Germinal center (tissue), 1 donor: ENCODE data around the gene TECPR1.

Experiments
- DNase-seq: peaks from one replicate; pipeline ENCODE4 v3.0.0; 2012; ENCODE audit warnings: mixed read lengths, low spot score

The TECPR1 gene

GRCh38 chr7:98249106-98249505 lies 2.9 kb downstream of the TECPR1 start:
- DNase-seq, result no peak

- no peak for DNase-seq
These were observed 3.9 kb downstream of the TECPR1 start for GRCh38 chr7:98248156-98248555.

GRCh38 chr7:98244871-98245270 lies 7.2 kb downstream of the TECPR1 start:
- DNase-seq, result no peak

GRCh38 chr7:98242934-98243333 lies 9.1 kb downstream of the TECPR1 start:
- DNase-seq, result no peak

GRCh38 chr7:98242342-98242741 lies 9.7 kb downstream of the TECPR1 start:
- DNase-seq, result no peak

GRCh38 chr7:98241674-98242241 lies 10.3 kb downstream of the TECPR1 start:
- no peak for DNase-seq

- peak; percentile 57 for DNase-seq
These were observed 10.9 kb downstream of the TECPR1 start for GRCh38 chr7:98240961-98241673.

- DNase-seq, result no peak
These were observed 13.1 kb downstream of the TECPR1 start for GRCh38 chr7:98238976-98239375.

GRCh38 chr7:98238076-98238475 lies 14.0 kb downstream of the TECPR1 start:
- no peak for DNase-seq

GRCh38 chr7:98236355-98237185 lies 15.5 kb downstream of the TECPR1 start:
- DNase-seq, result no peak

GRCh38 chr7:98235901-98236300 lies 16.1 kb downstream of the TECPR1 start:
- no peak for DNase-seq

GRCh38 chr7:98234429-98235147 lies 17.4 kb downstream of the TECPR1 start:
- no peak for DNase-seq

GRCh38 chr7:98233219-98234070 lies 18.6 kb downstream of the TECPR1 start:
- no peak for DNase-seq

GRCh38 chr7:98232799-98233198 lies 19.2 kb downstream of the TECPR1 start:
- no peak for DNase-seq

GRCh38 chr7:98232263-98232585 lies 19.8 kb downstream of the TECPR1 start:
- DNase-seq, result no peak

GRCh38 chr7:98231493-98232262 lies 20.4 kb downstream of the TECPR1 start:
- DNase-seq, result no peak

GRCh38 chr7:98230746-98231471 lies 21.1 kb downstream of the TECPR1 start:
- no peak for DNase-seq

- DNase-seq, result no peak
These were observed 21.9 kb downstream of the TECPR1 start for GRCh38 chr7:98229991-98230745.

- no peak for DNase-seq
These were observed 22.6 kb downstream of the TECPR1 start for GRCh38 chr7:98229441-98229840.
